PFSK-1 (cell line): ENCODE measurements around the gene MAP3K12.

Experiments used
- FOXP2 ChIP-seq: optimal IDR thresholded peaks from 2 replicates; pipeline ENCODE3; 2011; ENCODE audit warnings: borderline replicate concordance, control low read depth, inconsistent platforms; ENCODE audit not compliant: insufficient read depth; ENCODE audit errors: extremely low read length, extremely low read depth
- POLR2AphosphoS5 ChIP-seq: IDR thresholded peaks from 2 replicates; pipeline ENCODE4 v1.6.1; 2012; ENCODE audit warnings: low read depth, mild to moderate bottlenecking, control low read depth, low read length, moderate library complexity
- SIN3A ChIP-seq: IDR thresholded peaks from 2 replicates; pipeline ENCODE4 v1.6.1; 2012; ENCODE audit warnings: mild to moderate bottlenecking, low read length, moderate library complexity, borderline replicate concordance; ENCODE audit not compliant: insufficient read depth
- TAF1 ChIP-seq: IDR thresholded peaks from 2 replicates; pipeline ENCODE4 v1.6.1; 2012; ENCODE audit warnings: low read length, control low read depth, borderline replicate concordance; ENCODE audit not compliant: insufficient read depth
- TF ChIP-seq, protein P1 (sequence below), 2 experiments: IDR thresholded peaks; 2 replicates each; pipeline versions ENCODE4 v1.6.1 to v1.8.0; 2011 to 2012; ENCODE audit warnings: low read depth in 2 of 2, low read length in 2 of 2, control low read depth in 1 of 2, inconsistent platforms in 1 of 2, mild to moderate bottlenecking in 1 of 2, moderate library complexity in 1 of 2; ENCODE audit not compliant: insufficient read depth in 1 of 2

MAP3K12 gene

DNA sequence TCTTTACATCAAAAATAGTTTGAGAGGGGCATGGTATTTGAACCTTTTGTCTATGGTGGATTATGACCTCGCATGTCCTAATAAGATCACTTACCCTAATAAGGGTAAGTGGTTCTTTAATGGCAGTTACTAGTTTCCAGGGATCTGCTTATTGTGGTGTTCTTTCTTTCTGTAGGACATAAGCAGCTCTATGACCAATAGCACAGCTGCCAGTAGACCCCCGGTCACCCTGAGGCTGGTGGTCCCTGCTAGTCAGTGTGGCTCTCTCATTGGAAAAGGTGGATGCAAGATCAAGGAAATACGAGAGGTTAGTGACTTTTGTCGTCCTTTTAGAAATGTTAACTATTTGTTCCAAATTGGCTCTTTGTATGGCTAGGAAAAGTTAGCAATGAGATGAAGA, 40.2 kb downstream of the MAP3K12 start:
- TF ChIP-seq TAF1, result no peak
- no peak for TF ChIP-seq POLR2AphosphoS5
- TF ChIP-seq, protein P1, sequence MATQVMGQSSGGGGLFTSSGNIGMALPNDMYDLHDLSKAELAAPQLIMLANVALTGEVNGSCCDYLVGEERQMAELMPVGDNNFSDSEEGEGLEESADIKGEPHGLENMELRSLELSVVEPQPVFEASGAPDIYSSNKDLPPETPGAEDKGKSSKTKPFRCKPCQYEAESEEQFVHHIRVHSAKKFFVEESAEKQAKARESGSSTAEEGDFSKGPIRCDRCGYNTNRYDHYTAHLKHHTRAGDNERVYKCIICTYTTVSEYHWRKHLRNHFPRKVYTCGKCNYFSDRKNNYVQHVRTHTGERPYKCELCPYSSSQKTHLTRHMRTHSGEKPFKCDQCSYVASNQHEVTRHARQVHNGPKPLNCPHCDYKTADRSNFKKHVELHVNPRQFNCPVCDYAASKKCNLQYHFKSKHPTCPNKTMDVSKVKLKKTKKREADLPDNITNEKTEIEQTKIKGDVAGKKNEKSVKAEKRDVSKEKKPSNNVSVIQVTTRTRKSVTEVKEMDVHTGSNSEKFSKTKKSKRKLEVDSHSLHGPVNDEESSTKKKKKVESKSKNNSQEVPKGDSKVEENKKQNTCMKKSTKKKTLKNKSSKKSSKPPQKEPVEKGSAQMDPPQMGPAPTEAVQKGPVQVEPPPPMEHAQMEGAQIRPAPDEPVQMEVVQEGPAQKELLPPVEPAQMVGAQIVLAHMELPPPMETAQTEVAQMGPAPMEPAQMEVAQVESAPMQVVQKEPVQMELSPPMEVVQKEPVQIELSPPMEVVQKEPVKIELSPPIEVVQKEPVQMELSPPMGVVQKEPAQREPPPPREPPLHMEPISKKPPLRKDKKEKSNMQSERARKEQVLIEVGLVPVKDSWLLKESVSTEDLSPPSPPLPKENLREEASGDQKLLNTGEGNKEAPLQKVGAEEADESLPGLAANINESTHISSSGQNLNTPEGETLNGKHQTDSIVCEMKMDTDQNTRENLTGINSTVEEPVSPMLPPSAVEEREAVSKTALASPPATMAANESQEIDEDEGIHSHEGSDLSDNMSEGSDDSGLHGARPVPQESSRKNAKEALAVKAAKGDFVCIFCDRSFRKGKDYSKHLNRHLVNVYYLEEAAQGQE (IDR thresholded peaks at IDR 0.05; ENCODE audit: insufficient read depth in 1 of 2, low read depth in 2 of 2, low read length in 2 of 2), result no peak

DNA sequence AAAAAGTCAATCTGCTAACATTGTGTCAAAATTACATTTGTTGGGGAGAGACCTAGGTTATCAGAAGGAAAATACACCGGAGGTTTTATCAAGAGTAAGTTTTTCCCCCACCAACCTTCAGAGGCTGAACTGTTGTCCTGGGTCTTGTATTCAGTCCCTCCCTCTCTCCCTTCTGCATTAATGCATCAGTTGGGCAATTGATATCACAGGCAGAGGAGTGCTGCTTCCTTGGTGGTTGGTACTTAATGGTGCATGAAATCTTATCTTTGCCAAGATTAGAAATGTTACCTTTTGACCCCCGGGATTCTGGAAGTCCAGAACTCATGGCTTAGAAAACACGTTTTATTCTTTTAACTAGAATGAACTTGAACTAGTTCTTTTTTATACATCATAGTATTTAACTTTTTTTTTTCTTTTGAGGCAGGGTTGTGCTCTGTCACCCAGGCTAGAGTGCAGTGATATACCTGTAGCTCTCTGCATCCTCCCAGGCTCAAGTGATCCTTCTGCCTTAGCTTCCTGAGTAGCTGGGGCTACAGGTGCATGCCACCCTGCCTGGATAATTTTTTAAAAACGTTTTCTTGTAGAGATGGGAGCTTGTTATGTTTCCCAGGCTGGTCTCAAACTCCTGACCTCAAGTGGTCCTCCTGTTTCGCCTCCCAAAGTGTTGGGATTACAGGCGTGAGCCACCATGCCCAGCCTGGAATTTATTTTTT, 42.4 kb downstream of the MAP3K12 start:
- TF ChIP-seq POLR2AphosphoS5, result 0 out of 2 replicates have a peak, but pooled peaks have one; percentile 56
- no peak for TF ChIP-seq TAF1

DNA sequence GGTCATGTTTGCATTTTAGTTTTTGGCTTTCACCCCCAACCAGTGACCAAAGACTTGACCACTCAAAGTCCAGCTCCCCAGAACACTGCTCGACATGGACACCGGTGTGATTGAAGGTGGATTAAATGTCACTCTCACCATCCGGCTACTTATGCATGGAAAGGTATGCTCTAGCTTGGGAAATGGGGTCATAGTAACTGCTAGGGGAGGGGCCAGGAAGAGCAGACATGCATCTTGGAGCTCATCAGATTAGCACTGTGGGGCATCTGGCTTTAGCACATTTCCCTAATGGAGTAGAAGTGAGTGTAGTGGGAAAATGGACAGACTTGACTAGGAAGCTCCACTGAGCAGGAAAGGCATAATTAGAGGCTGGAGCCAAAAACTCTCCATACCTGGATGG, 44.6 kb downstream of the MAP3K12 start:
- no peak for TF ChIP-seq SIN3A
- TF ChIP-seq TAF1, result no peak
- TF ChIP-seq POLR2AphosphoS5, result 0 out of 2 replicates have a peak, but pooled peaks have one; percentile 21
- no peak for TF ChIP-seq FOXP2
- TF ChIP-seq, protein P1 (IDR thresholded peaks at IDR 0.05; ENCODE audit: insufficient read depth in 1 of 2, low read depth in 2 of 2, low read length in 2 of 2), result no peak

DNA sequence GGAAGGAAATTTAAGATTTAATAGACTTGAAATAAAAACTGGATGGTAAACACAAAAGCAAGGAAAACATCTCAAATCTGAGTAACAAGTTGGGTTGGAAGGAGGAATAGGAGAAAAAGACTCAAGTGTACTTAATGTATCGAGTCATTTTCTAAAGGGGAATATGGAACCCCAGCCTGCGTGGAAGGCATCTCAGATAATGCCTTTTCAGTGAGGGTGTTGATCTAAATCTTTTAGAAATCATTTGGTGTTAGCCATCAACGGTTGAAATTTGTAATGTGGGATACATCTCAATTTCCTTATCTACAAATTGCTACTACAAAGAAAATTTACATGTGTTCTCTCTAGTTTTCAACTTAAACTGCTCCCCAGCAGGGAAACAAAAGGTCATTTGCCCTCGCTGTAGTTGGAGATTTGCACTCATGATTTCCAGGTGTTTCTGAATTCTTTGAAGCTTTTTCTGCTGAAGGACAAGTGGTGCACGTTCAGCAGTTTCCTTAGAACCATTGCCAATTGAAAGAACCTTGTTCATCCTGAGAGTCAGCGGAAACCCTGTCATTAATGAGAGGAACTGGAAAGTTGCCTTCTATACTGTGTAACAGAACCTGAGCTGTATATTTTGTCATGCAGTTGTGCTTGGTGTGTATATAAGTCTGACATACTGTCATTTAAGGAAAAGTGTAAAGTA, 45.2 kb downstream of the MAP3K12 start:
- TF ChIP-seq, protein P1 (IDR thresholded peaks at IDR 0.05; ENCODE audit: insufficient read depth in 1 of 2, low read depth in 2 of 2, low read length in 2 of 2), result no peak
- TF ChIP-seq POLR2AphosphoS5, result 0 out of 2 replicates have a peak, but pooled peaks have one; percentile 5

DNA sequence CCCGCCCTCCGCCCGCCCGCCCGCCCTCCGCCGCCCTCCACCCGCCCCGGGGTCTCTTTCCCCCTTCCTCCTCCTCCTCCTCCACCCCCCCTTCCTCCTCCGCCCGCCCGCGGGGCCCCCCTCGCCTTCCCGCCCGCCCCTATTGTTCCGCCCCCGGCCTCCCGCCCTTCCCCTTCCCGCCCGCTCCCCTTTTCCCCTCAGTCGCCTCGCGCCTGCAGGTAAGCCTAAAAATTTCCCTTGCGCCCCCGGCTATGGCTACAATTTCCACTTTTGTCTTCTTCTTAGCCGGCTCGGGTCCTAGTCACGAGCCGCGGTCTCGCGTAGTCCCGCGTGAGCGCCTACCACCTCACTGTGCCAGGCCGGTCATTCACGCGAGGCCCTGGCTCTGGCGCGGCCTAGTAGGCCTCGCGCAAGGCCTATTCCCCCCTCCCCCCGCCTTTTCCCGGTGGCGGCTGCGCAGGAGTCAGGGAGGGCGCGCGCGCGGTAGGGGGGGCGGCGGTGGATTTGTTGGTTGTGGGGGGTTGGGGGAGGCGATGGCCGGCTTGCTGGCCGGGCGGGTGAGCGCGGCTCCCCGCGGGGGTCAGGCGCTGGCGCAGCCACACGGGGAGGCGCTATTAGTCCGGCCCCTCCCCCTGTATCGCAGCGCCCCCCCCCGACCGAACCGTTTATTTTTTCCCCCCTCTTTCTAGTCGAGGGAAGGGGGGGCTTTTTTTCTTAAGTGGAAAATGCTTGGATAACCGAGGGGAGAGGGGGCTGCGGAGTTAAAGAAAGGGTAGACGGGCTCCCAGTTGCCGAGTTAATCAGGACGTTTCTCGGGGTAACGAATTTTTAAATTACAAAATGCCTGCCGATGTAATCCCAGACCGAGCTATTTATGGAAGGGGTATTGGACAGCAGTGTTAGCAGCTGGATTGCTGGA, 46.8 kb downstream of the MAP3K12 start:
- TF ChIP-seq SIN3A, result peak; percentile 42; the same call in 1 of the 2 replicates
- no peak for TF ChIP-seq FOXP2
